Mesendoderm (in vitro differentiated cells): Measurements from ENCODE around the gene TNFRSF6B.
"Not testable (repeated sequence)": the region's sequence is repeated elsewhere in the genome, so short reads cannot be mapped to it uniquely, and the experiment has no call there.

Source experiments
- DNase-seq: peaks from one replicate; pipeline ENCODE4 v3.0.0; 2013
- H2AK5ac ChIP-seq: 2 replicates; pipeline ENCODE4 v1.6.1; 2013; ENCODE audit warnings: low read length, inconsistent platforms
- H2BK120ac ChIP-seq: 2 replicates; pipeline ENCODE4 v1.6.1; 2013; ENCODE audit warnings: low read depth, mild to moderate bottlenecking, low read length, moderate library complexity, mixed read lengths
- H2BK15ac ChIP-seq: replicated peaks from 2 replicates; pipeline ENCODE4 v1.6.1; 2013; ENCODE audit warnings: low read depth, mild to moderate bottlenecking, moderate library complexity
- H2BK5ac ChIP-seq: 2 replicates; pipeline ENCODE4 v1.6.1; 2013; ENCODE audit warnings: low read length, inconsistent platforms
- H3K18ac ChIP-seq: 2 replicates; pipeline ENCODE4 v1.6.1; 2013; ENCODE audit warnings: mild to moderate bottlenecking, low read length, mixed read lengths
- H3K23ac ChIP-seq: one replicate; pipeline ENCODE4 v1.6.1; 2013; ENCODE audit warnings: low read length
- H3K27ac ChIP-seq: 2 replicates; pipeline ENCODE4 v1.5.1; 2013; ENCODE audit warnings: low read depth, mild to moderate bottlenecking, inconsistent platforms, low read length, moderate library complexity
- H3K27me3 ChIP-seq: 2 replicates; pipeline ENCODE4 v1.6.1; 2013; ENCODE audit warnings: low read length, control low read depth, mild to moderate bottlenecking, inconsistent platforms; ENCODE audit not compliant: insufficient read depth, poor library complexity
- H3K36me3 ChIP-seq: 2 replicates; pipeline ENCODE4 v1.6.1; 2013; ENCODE audit warnings: low read length, inconsistent platforms; ENCODE audit not compliant: control insufficient read depth, insufficient read depth
- H3K4ac ChIP-seq: one replicate; pipeline ENCODE4 v1.6.1; 2013; ENCODE audit warnings: low read depth, mild to moderate bottlenecking, low read length, moderate library complexity
- H3K4me1 ChIP-seq: 2 replicates; pipeline ENCODE4 v1.6.1; 2013; ENCODE audit warnings: low read depth, low read length, inconsistent platforms; ENCODE audit not compliant: control insufficient read depth
- H3K4me2 ChIP-seq: 2 replicates; pipeline ENCODE4 v1.6.1; 2013; ENCODE audit warnings: low read length
- H3K4me3 ChIP-seq: 2 replicates; pipeline ENCODE4 v1.5.1; 2013; ENCODE audit warnings: mild to moderate bottlenecking, low read length
- H3K56ac ChIP-seq: one replicate; pipeline ENCODE4 v1.6.1; 2013; ENCODE audit warnings: low read length
- H3K79me1 ChIP-seq: 2 replicates; pipeline ENCODE4 v1.6.1; 2013; ENCODE audit warnings: low read length, inconsistent platforms
- H3K79me2 ChIP-seq: 2 replicates; pipeline ENCODE4 v1.6.1; 2013; ENCODE audit warnings: mild to moderate bottlenecking, low read length; ENCODE audit not compliant: control insufficient read depth, insufficient read depth
- H3K9ac ChIP-seq: 2 replicates; pipeline ENCODE4 v1.6.1; 2013; ENCODE audit warnings: low read length, inconsistent platforms
- H4K5ac ChIP-seq: one replicate; pipeline ENCODE4 v1.6.1; 2013; ENCODE audit warnings: low read length
- H4K8ac ChIP-seq: one replicate; pipeline ENCODE4 v1.6.1; 2013; ENCODE audit warnings: low read depth, mild to moderate bottlenecking, control low read depth, low read length, moderate library complexity
- WGBS: extraction: QIAGEN DNeasy Blood & Tissue Kit; methylation state at CpG from one replicate; pipeline ENCODE4 v1.1.7; 2013; ENCODE audit warnings: low lambda C conversion rate, missing lambda C conversion rate; ENCODE audit not compliant: insufficient coverage; ENCODE audit errors: extremely low coverage; 5-methylcytosine and 5-hydroxymethylcytosine counted together

Gene TNFRSF6B

DNA sequence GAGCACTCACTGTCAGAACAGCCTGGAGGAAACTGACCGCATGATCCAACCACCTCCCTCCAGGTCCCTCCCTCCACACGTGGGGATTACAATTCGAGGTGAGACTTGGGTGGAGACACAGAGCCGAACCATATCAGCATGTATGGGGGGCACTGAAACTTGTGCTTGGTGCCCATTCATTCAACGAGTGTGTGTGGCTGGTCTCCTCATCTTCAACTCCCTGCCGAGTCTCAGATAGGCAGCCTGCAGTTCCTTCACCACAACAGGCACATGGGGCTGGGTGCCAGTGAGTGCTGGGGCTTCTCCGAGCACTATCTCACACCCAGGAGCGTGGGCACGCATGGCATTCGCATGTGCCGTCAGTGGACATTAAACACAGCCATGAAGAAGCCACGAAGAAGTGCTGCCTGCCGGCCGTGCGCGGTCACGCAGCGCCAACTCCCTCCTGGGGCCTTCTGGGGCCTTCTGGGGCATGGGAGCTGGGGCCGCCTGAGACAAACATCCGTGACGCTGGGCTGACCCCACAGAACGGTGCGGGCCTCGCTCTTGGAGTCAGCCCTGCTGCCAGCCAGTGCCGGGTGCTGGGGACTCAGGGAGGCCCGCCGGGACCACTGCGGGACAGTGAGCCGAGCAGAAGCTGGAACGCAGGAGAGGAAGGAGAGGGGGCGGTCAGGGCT is 39.1 kb upstream of the TNFRSF6B start:
- Histone ChIP-seq H2AK5ac (no peak overlapping the region), H2BK120ac (no peak overlapping the region), H3K4ac (no peak overlapping the region), H3K4me3 (no peak overlapping the region), H3K4me1 (peaks cover 5% of the 10 kb centered on the region), H4K5ac (peak overlapping the region; percentile 47), H4K8ac (no peak overlapping the region), H3K79me1 (peaks cover 7% of the 10 kb centered on the region), H3K18ac (no peak overlapping the region), H2BK15ac (no peak overlapping the region), H2BK5ac (no peak overlapping the region), H3K27me3 (no peaks in the 10 kb centered on the region), H3K27ac (no peak overlapping the region), H3K9ac (peak overlapping the region; percentile 88), H3K79me2 (no peaks in the 10 kb centered on the region), H3K23ac (no peak overlapping the region), H3K36me3 (peaks cover 2% of the 10 kb centered on the region), H3K4me2 (no peak overlapping the region), H3K56ac (peak overlapping the region; percentile 78)
- whole genome bisulfite sequencing, result no CpG with 5 or more reads among the region's 31 CpGs
- DNase-seq, result no peak

DNA sequence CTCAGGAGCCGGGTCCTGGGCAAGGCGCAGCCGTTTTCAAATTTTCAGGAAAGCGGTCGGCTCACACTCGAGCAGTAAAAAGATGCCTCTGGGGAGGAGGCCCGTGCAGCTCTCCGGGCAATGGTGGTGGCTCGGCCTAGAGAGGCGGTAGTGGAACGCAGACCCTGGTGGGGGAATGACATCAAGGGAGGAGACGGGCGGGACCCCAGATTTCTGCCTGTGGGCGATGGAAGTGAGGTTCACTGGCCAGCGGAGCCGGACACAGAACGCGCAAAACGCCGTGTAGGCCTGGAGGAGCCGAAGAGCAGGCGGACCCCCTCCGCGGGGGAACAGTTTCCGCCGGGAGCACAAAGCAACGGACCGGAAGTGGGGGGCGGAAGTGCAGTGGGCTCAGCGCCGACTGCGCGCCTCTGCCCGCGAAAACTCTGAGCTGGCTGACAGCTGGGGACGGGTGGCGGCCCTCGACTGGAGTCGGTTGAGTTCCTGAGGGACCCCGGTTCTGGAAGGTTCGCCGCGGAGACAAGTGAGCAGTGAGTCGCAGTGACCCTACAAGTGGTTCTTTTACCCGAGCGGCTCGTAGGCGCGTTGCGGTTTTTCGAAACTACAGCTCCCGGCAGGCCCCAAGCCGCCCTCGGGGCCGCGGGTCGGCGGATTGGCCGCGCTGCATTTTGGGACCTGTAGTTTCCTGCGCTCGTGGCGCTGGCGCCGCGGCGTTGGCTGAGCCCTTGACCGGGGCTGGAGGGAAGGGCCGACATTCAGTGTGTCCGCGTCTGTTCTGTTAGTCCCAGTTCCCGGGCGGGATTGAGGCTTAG is 38.3 kb upstream of the TNFRSF6B start, which contains the start of gene RTEL1:
Gene RTEL1 (plus strand): TSS at position 376 of the 812 bp plus-strand sequence. CDS start 1,091 bp downstream, outside the sequence.
- Histone ChIP-seq H3K4me1 (peaks cover 5% of the 10 kb centered on the region), H3K56ac (peak within 1 kb of the TSS; percentile 97), H4K8ac (no peak within 1 kb of the TSS), H3K79me1 (peaks cover 7% of the 10 kb centered on the region), H2BK15ac (no peak within 1 kb of the TSS), H3K4me2 (peak within 1 kb of the TSS; percentile 93), H3K79me2 (no peaks in the 10 kb centered on the region), H3K9ac (peak within 1 kb of the TSS; percentile 88), H2BK5ac (no peak within 1 kb of the TSS), H3K27me3 (no peaks in the 10 kb centered on the region), H3K36me3 (peaks cover 2% of the 10 kb centered on the region), H4K5ac (peak within 1 kb of the TSS; percentile 47), H3K23ac (no peak within 1 kb of the TSS), H3K18ac (no peak within 1 kb of the TSS), H3K4me3 (peak within 1 kb of the TSS; percentile 98), H3K27ac (no peak within 1 kb of the TSS), H2BK120ac (no peak within 1 kb of the TSS), H3K4ac (no peak within 1 kb of the TSS), H2AK5ac (no peak within 1 kb of the TSS)
- peak; percentile 95 for DNase-seq
- no CpG with 5 or more reads among the region's 73 CpGs for WGBS

DNA sequence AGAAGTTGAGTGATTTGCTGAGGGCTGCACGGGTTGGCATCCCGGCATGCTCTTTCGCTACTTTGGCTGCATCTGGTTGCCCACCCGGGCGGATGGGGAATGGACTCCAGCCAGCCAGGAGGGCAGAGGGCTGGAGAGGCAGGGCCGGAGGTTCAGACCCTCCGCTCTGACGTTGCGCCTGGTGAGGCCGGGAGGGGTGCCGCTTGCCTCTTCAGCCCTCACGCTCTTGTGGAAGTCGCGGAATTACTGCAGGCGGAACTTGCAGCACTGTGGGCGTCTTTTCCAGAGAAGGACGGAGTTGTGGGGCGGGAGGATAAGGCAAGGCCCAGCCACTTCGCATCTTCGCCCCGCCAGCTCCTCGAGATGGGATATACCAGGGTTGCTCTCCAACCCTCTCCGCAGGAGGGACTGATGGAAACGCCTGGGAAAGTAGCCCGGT is 37.7 kb upstream of the TNFRSF6B start:
- Histone ChIP-seq H4K5ac (no peak overlapping the region), H3K23ac (no peak overlapping the region), H3K56ac (peak overlapping the region; percentile 97), H3K79me2 (no peaks in the 10 kb centered on the region), H2BK15ac (no peak overlapping the region), H3K4ac (no peak overlapping the region), H3K27me3 (no peaks in the 10 kb centered on the region), H3K4me1 (peaks cover 5% of the 10 kb centered on the region), H3K36me3 (peaks cover 2% of the 10 kb centered on the region), H3K27ac (no peak overlapping the region), H3K4me2 (peak overlapping the region; percentile 93), H3K4me3 (peak overlapping the region; percentile 98), H2BK5ac (no peak overlapping the region), H2AK5ac (no peak overlapping the region), H3K9ac (peak overlapping the region; percentile 88), H4K8ac (no peak overlapping the region), H2BK120ac (no peak overlapping the region), H3K18ac (no peak overlapping the region), H3K79me1 (peaks cover 7% of the 10 kb centered on the region)
- no CpG with 5 or more reads among the region's 25 CpGs for WGBS
- DNase-seq, result no peak

DNA sequence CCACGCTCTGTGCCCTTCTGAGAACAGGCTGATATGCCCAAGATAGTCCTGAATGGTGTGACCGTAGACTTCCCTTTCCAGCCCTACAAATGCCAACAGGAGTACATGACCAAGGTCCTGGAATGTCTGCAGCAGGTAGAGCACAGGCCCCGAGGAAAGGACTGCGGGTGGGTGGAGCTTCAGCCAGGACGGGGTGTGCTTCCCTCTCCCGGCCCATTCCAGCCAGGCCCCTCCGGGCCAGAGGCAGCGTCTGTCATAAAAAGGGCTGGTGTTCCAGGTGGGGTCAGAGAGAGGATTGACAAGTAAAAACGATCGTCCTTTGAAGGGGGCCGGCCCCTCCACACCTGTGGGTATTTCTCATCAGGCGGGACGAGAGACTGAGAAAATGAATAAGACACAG is 37.1 kb upstream of the TNFRSF6B start:
- no peaks in the 10 kb centered on the region for H3K79me2 ChIP-seq
- peak overlapping the region; percentile 88 for H3K9ac ChIP-seq
- no peak overlapping the region for H3K18ac ChIP-seq
- no peak overlapping the region for H3K27ac ChIP-seq
- peaks cover 2% of the 10 kb centered on the region for H3K36me3 ChIP-seq
- no peak overlapping the region for H2AK5ac ChIP-seq
- H4K8ac ChIP-seq, result no peak overlapping the region
- peaks cover 7% of the 10 kb centered on the region for H3K79me1 ChIP-seq
- DNase-seq, result peak; percentile 37
- peak overlapping the region; percentile 93 for H3K4me2 ChIP-seq
- H3K4me1 ChIP-seq, result peaks cover 2% of the 10 kb centered on the region
- no peak overlapping the region for H3K4ac ChIP-seq
- no CpG with 5 or more reads among the region's 13 CpGs for WGBS
- H3K23ac ChIP-seq, result no peak overlapping the region
- no peak overlapping the region for H2BK120ac ChIP-seq
- H3K56ac ChIP-seq, result peak overlapping the region; percentile 97
- H4K5ac ChIP-seq, result no peak overlapping the region
- H2BK5ac ChIP-seq, result no peak overlapping the region
- no peak overlapping the region for H3K4me3 ChIP-seq
- H3K27me3 ChIP-seq, result no peaks in the 10 kb centered on the region
- no peak overlapping the region for H2BK15ac ChIP-seq

DNA sequence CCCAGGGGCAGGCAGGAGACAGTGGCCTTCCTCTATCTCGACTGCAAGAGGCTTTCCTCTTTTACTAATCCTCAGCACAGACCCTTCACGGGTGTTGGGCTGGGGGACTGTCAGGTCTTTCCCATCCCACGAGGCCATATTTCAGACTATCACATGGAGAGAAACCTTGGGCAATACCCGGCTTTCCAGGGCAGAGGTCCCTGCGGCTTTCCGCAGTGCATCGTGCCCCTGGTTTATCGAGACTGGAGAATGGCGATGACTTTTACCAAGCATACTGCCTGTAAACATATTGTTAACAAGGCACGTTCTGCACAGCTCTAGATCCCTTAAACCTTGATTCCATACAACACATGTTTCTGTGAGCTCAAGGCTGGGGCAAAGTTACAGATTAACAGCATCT is 36.3 kb upstream of the TNFRSF6B start:
- WGBS, result no CpG with 5 or more reads among the region's 10 CpGs
- not testable (repeated sequence) for H4K5ac ChIP-seq, H2AK5ac ChIP-seq, H3K23ac ChIP-seq, H3K79me1 ChIP-seq, H2BK15ac ChIP-seq, H3K4me1 ChIP-seq, H3K4me2 ChIP-seq, H2BK120ac ChIP-seq, H3K27ac ChIP-seq, H2BK5ac ChIP-seq, DNase-seq, H4K8ac ChIP-seq, H3K56ac ChIP-seq, H3K9ac ChIP-seq, H3K36me3 ChIP-seq, H3K27me3 ChIP-seq, H3K4me3 ChIP-seq, H3K79me2 ChIP-seq, H3K18ac ChIP-seq, H3K4ac ChIP-seq
